HG03196 (cell line): Measurements from ENCODE around the gene CLTC.

Source experiments
- ATAC-seq: cut with Tn5 transposase; IDR thresholded peaks from one replicate; pipeline ENCODE4 v1.9.1; 2021; ENCODE audit not compliant: unreplicated experiment

Gene CLTC

GRCh38 chr17:59723041-59723440 lies 103.3 kb downstream of the CLTC start:
- ATAC-seq, result no peak

- no peak for ATAC-seq
Measured at GRCh38 chr17:59723607-59724006, 103.9 kb downstream of the CLTC start.

- ATAC-seq, result no peak
Measured at GRCh38 chr17:59725691-59726090, 106.0 kb downstream of the CLTC start.

GRCh38 chr17:59727817-59728533 lies 108.3 kb downstream of the CLTC start:
- ATAC-seq, result no peak

- no peak for ATAC-seq
Measured at GRCh38 chr17:59730268-59730834, 110.7 kb downstream of the CLTC start.

- no peak for ATAC-seq
Measured at GRCh38 chr17:59733697-59734096, 114.0 kb downstream of the CLTC start.

GRCh38 chr17:59734226-59734625 lies 114.5 kb downstream of the CLTC start:
- ATAC-seq, result no peak

GRCh38 chr17:59737324-59737723 lies 117.6 kb downstream of the CLTC start:
- ATAC-seq, result no peak

- no peak for ATAC-seq
Measured at GRCh38 chr17:59743842-59744241, 124.1 kb downstream of the CLTC start.

GRCh38 chr17:59745040-59745439 lies 125.3 kb downstream of the CLTC start:
- no peak for ATAC-seq
